ENCODE results near the gene NTN1.

The NTN1 gene

GRCh38 chr17:9169116-9169515 lies 147.8 kb downstream of the NTN1 start:
- no peak for DNase-seq

- DNase-seq, result no peak
Measured at GRCh38 chr17:9170336-9170735, 149.0 kb downstream of the NTN1 start.

GRCh38 chr17:9170853-9171252 lies 149.5 kb downstream of the NTN1 start:
- DNase-seq, result no peak

GRCh38 chr17:9173386-9173983 lies 152.2 kb downstream of the NTN1 start:
- no peak for DNase-seq

- DNase-seq, result no peak
Measured at GRCh38 chr17:9174312-9174711, 153.0 kb downstream of the NTN1 start.

- DNase-seq, result no peak
Measured at GRCh38 chr17:9174779-9175574, 153.7 kb downstream of the NTN1 start.

- DNase-seq, result no peak
Measured at GRCh38 chr17:9175700-9176467, 154.6 kb downstream of the NTN1 start.

GRCh38 chr17:9177212-9177611 lies 155.9 kb downstream of the NTN1 start:
- no peak for DNase-seq

GRCh38 chr17:9178319-9178718 lies 157.0 kb downstream of the NTN1 start:
- DNase-seq, result no peak

GRCh38 chr17:9179602-9180001 lies 158.3 kb downstream of the NTN1 start:
- DNase-seq, result no peak

GRCh38 chr17:9181640-9182039 lies 160.3 kb downstream of the NTN1 start:
- DNase-seq, result no peak

- peak in 1 of 2 donors; percentile 6 for DNase-seq
Measured at GRCh38 chr17:9183306-9183705, 162.0 kb downstream of the NTN1 start.

- no peak for DNase-seq
Measured at GRCh38 chr17:9185142-9185541, 163.8 kb downstream of the NTN1 start.

- no peak for DNase-seq
Measured at GRCh38 chr17:9185688-9186284, 164.5 kb downstream of the NTN1 start.

- no peak for DNase-seq
Measured at GRCh38 chr17:9187828-9188227, 166.5 kb downstream of the NTN1 start.

- DNase-seq, result no peak
Measured at GRCh38 chr17:9188367-9188766, 167.1 kb downstream of the NTN1 start.

GRCh38 chr17:9189870-9190269 lies 168.6 kb downstream of the NTN1 start:
- no peak for DNase-seq

- DNase-seq, result no peak
Measured at GRCh38 chr17:9192010-9192409, 170.7 kb downstream of the NTN1 start.

GRCh38 chr17:9195411-9195810 lies 174.1 kb downstream of the NTN1 start:
- no peak for DNase-seq

GRCh38 chr17:9195961-9196670 lies 174.8 kb downstream of the NTN1 start:
- no peak for DNase-seq

GRCh38 chr17:9199571-9200551 lies 178.6 kb downstream of the NTN1 start:
- no peak for DNase-seq
